Cardiac fibroblast (primary cell): ENCODE results near the gene PGC.
"Not testable (repeated sequence)": the region's sequence is repeated elsewhere in the genome, so short reads cannot be mapped to it uniquely, and the experiment has no call there.

Experiments
- DNase-seq, 2 donors: peaks; one replicate each; pipeline versions ENCODE4 v3.0.0 to v3.0.0-alpha.2; 2010; ENCODE audit warnings: low read depth in 2 of 2
- H3K4me3 ChIP-seq, 2 donors: replicated peaks in 1 of 2; 1 replicate in 1 of 2; 2 replicates in 1 of 2; pipeline ENCODE4 v1.5.1; 2011; ENCODE audit warnings: low read depth in 2 of 2, low read length in 2 of 2, mild to moderate bottlenecking in 2 of 2, moderate library complexity in 1 of 2
- TF ChIP-seq, protein P1 (sequence below): IDR thresholded peaks from one replicate; pipeline ENCODE4 v1.5.1; 2011; ENCODE audit warnings: low read depth, mild to moderate bottlenecking, low read length, inconsistent platforms

Gene PGC

DNA sequence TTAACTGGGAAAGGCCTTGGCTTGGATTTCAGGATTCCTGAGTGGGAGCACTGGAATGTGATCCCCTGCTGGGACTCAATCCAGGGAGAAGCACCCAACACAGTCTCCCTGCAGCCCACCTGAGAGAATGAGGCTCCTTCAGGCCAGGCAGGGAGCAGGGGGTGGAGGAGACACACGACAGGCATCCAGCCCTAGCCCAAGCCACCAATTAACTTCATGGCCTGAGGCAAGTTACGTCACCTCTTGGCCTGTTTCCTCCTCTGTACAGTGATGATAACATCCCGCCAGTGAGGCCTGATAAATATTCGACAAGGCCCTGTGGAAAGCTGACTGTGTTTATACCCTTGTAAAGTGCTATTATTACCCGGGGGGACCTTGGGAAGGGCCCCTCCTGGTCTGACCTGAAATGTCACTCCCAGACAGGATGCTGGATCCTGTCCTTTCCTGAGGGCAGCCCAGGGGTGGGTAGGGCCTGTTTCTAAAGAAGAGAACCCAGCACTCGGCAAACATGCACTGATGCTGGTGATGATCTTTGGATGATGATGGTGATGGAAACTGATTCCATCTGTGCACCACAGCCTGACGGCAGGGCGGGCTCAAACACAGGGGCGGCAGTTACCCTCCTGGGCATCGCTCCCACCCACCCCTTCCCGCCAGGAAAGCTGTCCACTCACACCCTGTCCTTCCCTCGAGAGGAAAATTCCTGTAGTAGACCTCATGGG lies 20.1 kb upstream of the PGC start:
- peak; percentile 63 to 83 for DNase-seq
- TF ChIP-seq, protein P1, sequence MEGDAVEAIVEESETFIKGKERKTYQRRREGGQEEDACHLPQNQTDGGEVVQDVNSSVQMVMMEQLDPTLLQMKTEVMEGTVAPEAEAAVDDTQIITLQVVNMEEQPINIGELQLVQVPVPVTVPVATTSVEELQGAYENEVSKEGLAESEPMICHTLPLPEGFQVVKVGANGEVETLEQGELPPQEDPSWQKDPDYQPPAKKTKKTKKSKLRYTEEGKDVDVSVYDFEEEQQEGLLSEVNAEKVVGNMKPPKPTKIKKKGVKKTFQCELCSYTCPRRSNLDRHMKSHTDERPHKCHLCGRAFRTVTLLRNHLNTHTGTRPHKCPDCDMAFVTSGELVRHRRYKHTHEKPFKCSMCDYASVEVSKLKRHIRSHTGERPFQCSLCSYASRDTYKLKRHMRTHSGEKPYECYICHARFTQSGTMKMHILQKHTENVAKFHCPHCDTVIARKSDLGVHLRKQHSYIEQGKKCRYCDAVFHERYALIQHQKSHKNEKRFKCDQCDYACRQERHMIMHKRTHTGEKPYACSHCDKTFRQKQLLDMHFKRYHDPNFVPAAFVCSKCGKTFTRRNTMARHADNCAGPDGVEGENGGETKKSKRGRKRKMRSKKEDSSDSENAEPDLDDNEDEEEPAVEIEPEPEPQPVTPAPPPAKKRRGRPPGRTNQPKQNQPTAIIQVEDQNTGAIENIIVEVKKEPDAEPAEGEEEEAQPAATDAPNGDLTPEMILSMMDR = no peak
- no peak overlapping the region for H3K4me3 ChIP-seq

DNA sequence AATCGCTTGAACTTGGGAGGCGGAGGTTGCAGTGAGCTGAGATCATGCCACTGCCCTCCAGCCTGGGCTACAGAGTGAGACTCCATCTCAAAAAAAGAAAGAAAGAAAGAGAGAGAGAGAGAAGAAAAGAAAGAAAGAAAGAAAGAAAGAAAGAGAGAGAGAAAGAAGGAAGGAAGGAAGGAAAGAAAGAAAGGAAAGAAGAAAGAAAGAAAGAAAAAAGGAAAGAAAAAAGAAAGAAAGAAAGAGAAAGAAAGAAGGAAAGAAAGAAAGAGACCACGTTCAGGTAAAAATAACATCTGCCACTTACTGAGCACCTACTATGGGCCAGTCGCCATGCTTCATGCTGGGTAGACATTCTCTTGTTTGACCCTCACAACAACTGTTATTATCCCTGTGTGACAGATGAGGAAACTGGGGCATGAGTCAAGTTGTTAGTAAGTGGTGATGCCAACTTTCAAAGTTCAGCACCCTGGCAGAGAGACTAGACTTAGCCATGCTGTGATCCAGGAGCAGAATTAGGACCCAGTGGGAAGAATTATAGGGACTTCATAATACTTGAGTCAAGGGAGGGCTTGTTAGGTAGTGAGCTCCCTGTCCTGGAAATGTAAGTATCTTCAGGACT lies 19.0 kb upstream of the PGC start:
- DNase-seq = peak in 1 of 2 donors; percentile 18

DNA sequence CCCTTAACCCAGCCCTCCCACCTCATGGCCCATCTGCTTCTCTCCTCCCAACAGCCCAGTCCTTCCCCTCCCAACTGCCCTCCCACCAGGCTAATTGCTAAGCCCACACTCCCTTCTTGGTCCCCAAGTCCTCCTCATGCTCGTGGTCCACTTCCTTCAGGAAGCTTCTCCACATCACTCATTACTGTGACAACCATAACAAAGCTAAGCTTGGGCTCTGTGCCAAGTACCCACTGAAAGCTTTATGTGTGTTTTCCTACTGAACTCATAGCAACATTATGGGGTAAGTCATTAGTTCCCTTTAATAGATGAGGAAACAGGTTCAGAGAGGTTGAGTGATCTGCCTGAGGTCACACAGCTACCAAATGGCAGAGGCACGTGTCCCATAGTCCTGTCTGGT lies 16.3 kb upstream of the PGC start:
- TF ChIP-seq, protein P1 = no peak
- no peak overlapping the region for H3K4me3 ChIP-seq
- peak in 1 of 2 donors; percentile 26 for DNase-seq

More for the DNA sequence above, 19.0 kb upstream of the PGC start:
- not testable (repeated sequence) for H3K4me3 ChIP-seq

DNA sequence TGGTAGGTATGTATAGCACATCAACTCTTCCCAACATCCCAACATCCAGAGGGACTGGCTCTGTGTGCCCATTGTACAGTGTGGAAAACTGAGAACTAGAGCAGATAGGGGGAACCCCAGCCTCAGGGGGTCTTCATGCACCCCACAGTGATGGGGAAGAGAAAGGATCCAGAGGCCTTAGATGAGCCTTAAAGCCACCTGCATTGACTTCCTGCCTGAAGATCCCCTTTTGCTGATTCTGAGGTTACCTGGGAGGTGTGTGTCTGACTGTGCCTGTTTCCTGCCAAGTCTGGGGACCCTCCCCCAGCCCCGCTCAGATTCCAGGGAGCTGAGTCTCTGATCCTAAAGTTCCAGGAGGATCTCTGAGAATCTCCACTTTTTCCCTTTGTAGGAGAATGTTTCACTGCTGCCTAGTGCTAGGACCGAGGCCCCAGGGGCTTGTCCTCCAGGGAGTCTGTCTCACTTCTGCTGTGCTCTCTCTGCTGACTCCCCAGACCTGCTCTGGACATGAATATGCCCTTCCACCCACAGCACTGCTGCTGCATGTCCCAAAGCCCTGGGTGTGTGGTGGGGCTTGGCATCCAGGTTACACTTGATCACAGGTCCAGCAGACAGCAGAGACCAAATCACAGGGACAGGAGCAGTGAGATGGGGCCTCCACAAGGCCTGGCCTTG lies 12.8 kb upstream of the PGC start:
- TF ChIP-seq, protein P1 = no peak
- DNase-seq = no peak
- no peak overlapping the region for H3K4me3 ChIP-seq

DNA sequence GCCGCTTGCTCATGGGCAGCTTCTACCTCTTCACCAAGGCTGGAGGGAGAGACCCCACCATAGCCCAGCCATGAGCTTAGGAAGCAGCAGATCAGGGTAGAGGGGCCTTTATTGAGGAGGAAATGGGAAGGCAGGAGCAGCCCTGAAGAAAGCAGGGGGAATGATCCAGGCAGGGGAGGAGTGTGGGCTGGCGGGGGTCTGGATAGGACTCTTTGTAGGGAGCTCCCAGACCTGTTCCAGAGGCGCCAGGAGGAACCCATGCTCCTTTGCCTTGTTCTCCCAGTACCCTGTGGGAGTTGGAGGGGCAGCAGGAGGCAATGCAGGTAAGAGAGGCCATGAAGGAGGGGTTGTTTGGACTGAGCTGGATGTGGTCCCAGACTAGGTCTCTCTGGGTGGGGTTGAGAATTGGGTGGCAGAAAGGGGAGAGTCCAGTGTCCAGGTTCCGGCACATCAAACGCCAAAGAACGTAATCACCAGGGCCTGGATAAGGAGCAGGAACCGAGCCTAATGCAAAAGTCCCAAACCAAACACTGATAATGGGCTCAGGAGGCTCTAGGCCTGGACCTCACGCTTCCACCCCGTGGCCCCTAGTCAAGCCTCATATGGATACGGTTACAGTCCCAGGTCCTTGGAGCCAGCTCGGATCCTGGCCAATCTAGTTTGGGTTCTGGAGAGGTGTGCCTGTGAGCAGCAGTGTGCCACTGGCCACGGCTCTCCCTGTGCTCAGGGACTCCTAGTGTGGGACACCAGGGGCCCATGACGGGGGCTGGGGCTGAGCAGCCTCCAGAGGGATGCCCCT lies 12.1 kb upstream of the PGC start:
- DNase-seq = no peak

DNA sequence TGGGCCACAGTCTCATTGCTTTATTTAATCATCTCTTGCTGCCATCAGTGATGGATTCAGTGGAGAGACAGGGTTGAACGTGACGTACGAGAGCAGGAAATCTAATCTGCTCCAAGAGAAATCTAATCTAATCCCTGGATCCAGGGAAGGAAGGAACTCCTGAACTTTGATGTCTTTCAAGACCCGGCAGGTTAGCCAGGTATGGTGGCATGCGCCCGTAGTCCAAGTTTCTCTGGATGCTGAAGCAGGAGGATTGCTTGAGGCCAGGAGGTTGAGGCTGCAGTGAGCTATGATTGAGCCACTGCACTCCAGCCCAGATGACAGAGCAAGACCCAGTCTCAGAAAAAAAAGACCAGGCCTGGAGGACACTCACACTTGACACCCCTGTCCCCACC lies 11.4 kb upstream of the PGC start:
- H3K4me3 ChIP-seq = no peak overlapping the region
- TF ChIP-seq, protein P1 = no peak
- DNase-seq = no peak

More for the DNA sequence above, 12.1 kb upstream of the PGC start:
- TF ChIP-seq, protein P1 = no peak
- H3K4me3 ChIP-seq = no peak overlapping the region
